Spleen (tissue), 11 donors: ENCODE results near the gene RASA3. TPM values are rescaled to one million over a fixed set of nuclear protein-coding genes. Genes with fewer than 3 reads are reported as not detected.

Experiments used
- DNase-seq: peaks from one replicate; pipeline ENCODE4 v3.0.0-alpha.2; 2020
- H3K27ac ChIP-seq, 8 donors: fragments of 200-600 bp; sonication (generic) in 7 of 8; 1 replicate in 4 of 8; 2 replicates in 4 of 8; pipeline versions ENCODE4 v1.5.0 to v1.8.0; 2016 to 2021; ENCODE audit warnings: inconsistent platforms in 4 of 8, mild to moderate bottlenecking in 4 of 8, moderate library complexity in 1 of 8
- H3K27me3 ChIP-seq, 7 donors: fragments of 200-600 bp; sonication (generic) in 6 of 7; replicated peaks in 1 of 7; 1 replicate in 4 of 7; 2 replicates in 3 of 7; pipeline versions ENCODE4 v1.5.0 to v1.8.0; 2016 to 2021; ENCODE audit warnings: inconsistent platforms in 3 of 7, mild to moderate bottlenecking in 1 of 7
- H3K36me3 ChIP-seq, 6 donors: fragments of 200-600 bp; sonication (generic) in 5 of 6; 1 replicate in 4 of 6; 2 replicates in 2 of 6; pipeline versions ENCODE4 v1.5.0 to v1.8.0; 2016 to 2021; ENCODE audit warnings: inconsistent platforms in 2 of 6
- H3K4me1 ChIP-seq, 6 donors: fragments of 200-600 bp; sonication (generic) in 5 of 6; 1 replicate in 3 of 6; 2 replicates in 3 of 6; pipeline versions ENCODE4 v1.5.0 to v1.8.0; 2016 to 2021; ENCODE audit warnings: inconsistent platforms in 3 of 6
- H3K4me3 ChIP-seq, 8 donors: fragments of 200-600 bp; sonication (generic) in 7 of 8; 1 replicate in 4 of 8; 2 replicates in 4 of 8; pipeline versions ENCODE4 v1.5.0 to v1.8.0; 2016 to 2021; ENCODE audit warnings: inconsistent platforms in 4 of 8, mild to moderate bottlenecking in 4 of 8, moderate library complexity in 2 of 8
- H3K9me3 ChIP-seq, 8 donors: fragments of 200-600 bp; sonication (generic) in 7 of 8; 1 replicate in 4 of 8; 2 replicates in 4 of 8; pipeline versions ENCODE4 v1.5.0 to v1.8.0; 2016 to 2021; ENCODE audit warnings: inconsistent platforms in 4 of 8
- CTCF ChIP-seq, 11 experiments: fragments of 200-600 bp in 7 of 11; fragments of 450-650 bp in 4 of 11; sonication (generic) in 4 of 11; IDR thresholded peaks in 8 of 11; conservative IDR thresholded peaks in 3 of 11; 1 replicate in 7 of 11; 2 replicates in 4 of 11; pipeline versions ENCODE4 v1.4.0 to v1.8.0; 2016 to 2021; ENCODE audit warnings: antibody characterized with exemption in 11 of 11, inconsistent platforms in 4 of 11, mild to moderate bottlenecking in 1 of 11
- POLR2A ChIP-seq, 3 donors: fragments of 450-650 bp; IDR thresholded peaks; one replicate each; pipeline ENCODE4 v1.5.1; 2017; ENCODE audit warnings: antibody characterized with exemption in 3 of 3, mild to moderate bottlenecking in 1 of 3
- POLR2AphosphoS5 ChIP-seq, 3 donors: sonication (generic); formaldehyde crosslinking; IDR thresholded peaks; one replicate each; pipeline ENCODE4 v1.5.1; 2017; ENCODE audit warnings: antibody characterized with exemption in 3 of 3
- WGBS, 5 donors: extraction: QIAGEN DNeasy Blood & Tissue Kit in 3 of 5; methylation state at CpG; one replicate each; pipeline versions ENCODE4 v1.1.5 to v1.1.7; 2013 to 2018; 5-methylcytosine and 5-hydroxymethylcytosine counted together
- intact Hi-C: fragments of 100-400 bp; cut with DNase I; formaldehyde crosslinking; loops from one replicate; pipeline ENCODE4 v1.15.0; 2023; ENCODE audit warnings: low total_unique reads
- polyA plus RNA-seq, 3 donors: library from polyadenylated mRNA; stranded (reverse); fragments of 200-250 nt; gene quantifications; one replicate each; pipeline ENCODE4 v1.2.1, GENCODE V29; 2013
- total RNA-seq, 7 donors: library from RNA; depleted of rRNA in 3 of 7; stranded (reverse); fragments of >200 nt in 3 of 7; fragmentation: NEBNext Ultra II Directional in 4 of 7; extraction: Animal tissue kit (Norgen Biotek cat#: 25700) in 4 of 7; gene quantifications; one replicate each; pipeline versions ENCODE4 v1.1.0 to v1.2.1, GENCODE V29; 2016 to 2021
- donor health status: healthy with polysubstance abuse.
- donor health status: DM: no; HTN: no; CAD: no; lungs with moderate emphysema.
- donor health status: DM: no; HTN: no; CAD: no.
- donor health status: Bipolar disorder and iron deficiency.
- donor health status: healthy.
- donor health status: DM: no; HTN: no; CAD: no.
- donor health status: DM: yes; HTN: yes; CAD: no.

Gene RASA3
- total and polyA plus RNA-seq, 10 donors: 11.7 to 52.8 (median 47.7) TPM

- 78 to 94% (median 90%) methylated on average over 8 to 13 of the region's 13 CpGs for WGBS, 5 donors
Measured at GRCh38 chr13:114019367-114019766, 113.1 kb downstream of the RASA3 start.

GRCh38 chr13:114018461-114019055, 113.9 kb downstream of the RASA3 start:
- H3K27ac ChIP-seq: no peak overlapping the region
- intact Hi-C loops: no loop called here
- TF ChIP-seq POLR2A (IDR thresholded peaks at IDR 0.05) (no peak), POLR2AphosphoS5 (IDR thresholded peaks at IDR 0.05) (no peak), CTCF (IDR thresholded peaks at IDR 0.05 in 8 of 11, conservative IDR thresholded peaks at IDR 0.05 in 3 of 11) (no peak)
- H3K9me3 ChIP-seq: no peaks in the 10 kb centered on the region
- no peak for DNase-seq
- H3K4me1 ChIP-seq: peaks cover 0 to 14% (median 0%) of the 10 kb centered on the region in 6 donors
- WGBS, 5 donors: 86 to 95% (median 92%) methylated on average over 13 to 20 of the region's 20 CpGs
- H3K27me3 ChIP-seq: no peaks in the 10 kb centered on the region
- no peak overlapping the region for H3K4me3 ChIP-seq
- peaks cover 5 to 93% (median 80%) of the 10 kb centered on the region in 6 donors for H3K36me3 ChIP-seq

More at GRCh38 chr13:114019367-114019766, 113.1 kb downstream of the RASA3 start:
- no peaks in the 10 kb centered on the region for H3K27me3 ChIP-seq
- TF ChIP-seq POLR2AphosphoS5 (IDR thresholded peaks at IDR 0.05): peak in 2 of 3 donors; percentile 6 to 14
- no peak for TF ChIP-seq POLR2A (IDR thresholded peaks at IDR 0.05)
- H3K27ac ChIP-seq: no peak overlapping the region
- peaks cover 5 to 97% (median 79%) of the 10 kb centered on the region in 6 donors for H3K36me3 ChIP-seq
- intact Hi-C loops: no loop called here
- DNase-seq: no peak
- no peak overlapping the region for H3K4me3 ChIP-seq
- peaks cover 0 to 22% (median 2%) of the 10 kb centered on the region in 6 donors for H3K4me1 ChIP-seq
- no peaks in the 10 kb centered on the region for H3K9me3 ChIP-seq

- WGBS, 5 donors: 88 to 96% (median 94%) methylated on average over 14 to 23 of the region's 23 CpGs
- TF ChIP-seq POLR2A (IDR thresholded peaks at IDR 0.05) (no peak), CTCF (IDR thresholded peaks at IDR 0.05 in 8 of 11, conservative IDR thresholded peaks at IDR 0.05 in 3 of 11) (no peak), POLR2AphosphoS5 (IDR thresholded peaks at IDR 0.05) (no peak)
- Histone ChIP-seq H3K4me1 (peaks cover 0 to 9% (median 0%) of the 10 kb centered on the region in 6 donors), H3K9me3 (no peaks in the 10 kb centered on the region), H3K4me3 (no peak overlapping the region), H3K27me3 (no peaks in the 10 kb centered on the region), H3K27ac (no peak overlapping the region), H3K36me3 (peaks cover 5 to 91% (median 81%) of the 10 kb centered on the region in 6 donors)
- no peak for DNase-seq
- intact Hi-C loops: no loop called here
Measured at GRCh38 chr13:114017966-114018365, 114.5 kb downstream of the RASA3 start.

- peaks cover 0 to 2% (median 0%) of the 10 kb centered on the region in 6 donors for H3K4me1 ChIP-seq
- intact Hi-C loops: no loop called here
- H3K9me3 ChIP-seq: no peaks in the 10 kb centered on the region
- 88 to 89% (median 89%) methylated on average over 23 to 29 of the region's 29 CpGs for WGBS, 5 donors
- peaks cover 5 to 91% (median 77%) of the 10 kb centered on the region in 6 donors for H3K36me3 ChIP-seq
- TF ChIP-seq CTCF (IDR thresholded peaks at IDR 0.05 in 8 of 11, conservative IDR thresholded peaks at IDR 0.05 in 3 of 11) (no peak), POLR2A (IDR thresholded peaks at IDR 0.05) (no peak)
- no peak for DNase-seq
- no peak overlapping the region for H3K4me3 ChIP-seq
- H3K27ac ChIP-seq: no peak overlapping the region
- no peaks in the 10 kb centered on the region for H3K27me3 ChIP-seq
Measured at GRCh38 chr13:114017028-114017630, 115.3 kb downstream of the RASA3 start.
